T-helper 22 cell (primary cell): Measurements from ENCODE around the gene SCAMP1.
A peak's percentile ranks its signal among the peaks of the same experiment; 100 is the strongest.
"Not testable (repeated sequence)": the region's sequence is repeated elsewhere in the genome, so short reads cannot be mapped to it uniquely, and the experiment has no call there.

Experiments
- DNase-seq: peaks from one replicate; pipeline ENCODE4 v3.0.0-alpha.2; 2020; ENCODE audit warnings: low read depth

Gene SCAMP1, protein sequence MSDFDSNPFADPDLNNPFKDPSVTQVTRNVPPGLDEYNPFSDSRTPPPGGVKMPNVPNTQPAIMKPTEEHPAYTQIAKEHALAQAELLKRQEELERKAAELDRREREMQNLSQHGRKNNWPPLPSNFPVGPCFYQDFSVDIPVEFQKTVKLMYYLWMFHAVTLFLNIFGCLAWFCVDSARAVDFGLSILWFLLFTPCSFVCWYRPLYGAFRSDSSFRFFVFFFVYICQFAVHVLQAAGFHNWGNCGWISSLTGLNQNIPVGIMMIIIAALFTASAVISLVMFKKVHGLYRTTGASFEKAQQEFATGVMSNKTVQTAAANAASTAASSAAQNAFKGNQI

DNA sequence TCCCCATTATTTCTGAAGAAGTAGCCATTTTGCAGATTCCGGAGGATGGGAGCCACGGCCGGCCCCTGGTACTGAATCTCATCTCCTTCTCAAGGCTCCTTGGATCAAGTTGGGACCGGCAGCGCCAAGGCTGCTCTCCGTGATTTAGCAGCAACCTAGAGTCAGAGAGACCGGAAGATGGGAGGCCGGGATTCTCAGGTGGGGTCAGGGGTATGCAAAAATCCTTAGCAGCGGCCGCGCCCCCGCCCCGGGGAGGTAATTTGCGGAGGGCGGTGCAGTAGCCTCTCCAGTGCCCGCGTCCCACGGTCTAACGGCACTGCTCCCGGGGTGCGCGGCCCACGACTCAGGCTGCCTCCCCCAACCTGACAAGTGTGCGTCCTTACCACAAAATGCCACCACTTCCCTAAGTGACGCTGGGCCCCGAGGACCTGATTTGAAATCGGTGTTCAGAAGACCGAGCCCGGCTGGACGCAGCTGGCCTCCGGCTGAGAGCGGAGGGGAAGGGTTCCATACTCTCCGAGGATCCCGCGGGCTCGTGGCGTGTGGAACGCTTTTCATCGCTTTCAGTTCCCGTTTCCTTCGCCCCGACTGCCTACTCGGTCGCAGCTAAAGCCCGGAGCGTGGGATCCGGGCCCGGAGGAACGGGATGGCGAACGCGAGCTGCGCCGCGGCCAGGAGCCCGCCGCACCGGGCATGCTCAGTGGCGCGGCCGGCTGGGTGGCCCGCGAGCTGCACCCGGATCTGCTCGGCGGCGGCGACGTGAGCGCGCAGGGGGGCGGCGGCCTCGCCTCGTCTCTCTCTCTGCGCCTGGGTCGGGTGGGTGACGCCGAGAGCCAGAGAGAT is at the start of gene SCAMP1:
SCAMP1 (plus strand) TSS at position 787 of the 843 bp plus-strand sequence; CDS start at position 842, 55 bp downstream.
- DNase-seq = peak; percentile 79

DNA sequence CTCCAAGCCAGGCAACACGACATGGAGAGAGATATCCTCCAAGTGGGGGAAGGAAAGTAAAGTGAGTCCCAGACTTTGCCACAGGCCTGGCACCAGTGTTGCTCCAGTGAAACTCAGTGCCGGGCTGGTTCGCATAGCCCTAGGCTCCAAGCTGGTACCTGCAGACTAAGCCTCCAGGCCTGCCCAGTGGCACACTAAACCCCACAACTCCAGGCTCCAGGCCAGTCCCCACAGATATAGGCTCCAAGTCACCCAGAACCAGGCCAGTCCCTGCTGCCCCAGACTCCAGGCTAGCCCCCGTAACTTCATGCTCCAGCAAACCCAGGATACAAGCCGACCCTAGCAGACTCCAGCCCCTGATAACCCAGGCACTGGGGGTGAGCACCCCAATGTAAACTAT is 42.9 kb upstream of the SCAMP1 start:
- DNase-seq = no peak

DNA sequence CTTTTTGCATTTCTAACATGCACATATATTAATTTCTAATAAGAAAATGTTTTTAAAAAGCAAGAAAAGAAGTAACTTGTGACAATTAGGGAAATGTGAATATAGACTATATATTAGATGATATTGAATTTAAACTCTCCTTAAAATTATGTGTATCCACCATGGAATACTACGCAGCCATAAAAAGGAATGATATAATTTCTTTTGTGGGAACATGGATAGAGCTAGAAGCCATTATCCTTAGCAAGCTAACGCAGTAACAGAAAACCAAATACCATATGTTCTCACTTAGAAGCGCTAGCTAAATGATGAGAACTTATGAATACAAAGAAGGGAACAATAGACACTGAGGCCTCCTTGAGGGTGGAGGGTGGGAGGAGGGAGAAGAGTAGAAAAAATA is 42.1 kb upstream of the SCAMP1 start:
- DNase-seq = no peak

DNA sequence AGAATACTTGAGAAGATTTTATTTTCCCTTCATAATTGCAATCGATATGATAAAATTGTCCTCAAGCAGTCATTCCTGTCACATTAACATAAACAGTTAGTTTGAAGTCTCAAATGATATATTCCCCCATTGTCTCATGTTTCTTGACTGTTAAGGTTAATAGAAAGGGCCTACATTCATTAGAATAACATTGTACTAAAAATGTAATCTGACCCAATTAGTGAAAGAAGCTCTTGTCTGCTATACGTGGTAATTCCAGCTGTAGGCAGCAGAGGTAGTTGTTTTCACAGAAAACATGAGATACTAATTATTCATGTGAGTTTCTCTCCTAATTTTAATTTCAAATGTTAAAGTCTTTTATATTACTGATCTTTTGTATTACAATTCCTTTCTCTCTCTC is 40.0 kb upstream of the SCAMP1 start:
- DNase-seq = no peak

DNA sequence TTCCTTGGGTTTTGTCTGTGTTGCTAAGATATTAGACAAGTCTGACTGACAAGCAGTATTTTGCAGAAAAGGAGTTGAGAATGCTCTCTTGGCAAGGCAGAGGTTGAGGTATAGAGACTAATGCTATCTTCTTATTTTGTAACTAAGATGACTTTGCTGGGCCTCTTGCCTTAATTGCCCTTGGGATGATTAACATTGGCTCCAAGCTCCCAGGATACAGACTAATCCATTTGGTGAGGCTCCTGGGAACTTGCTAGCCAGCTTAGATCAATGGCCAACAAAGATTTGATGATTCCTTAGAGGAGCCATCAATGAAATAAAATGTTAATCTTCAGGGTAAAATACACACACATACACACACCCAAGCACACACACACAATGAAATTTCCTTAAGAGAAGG is 37.2 kb upstream of the SCAMP1 start:
- no peak for DNase-seq

DNA sequence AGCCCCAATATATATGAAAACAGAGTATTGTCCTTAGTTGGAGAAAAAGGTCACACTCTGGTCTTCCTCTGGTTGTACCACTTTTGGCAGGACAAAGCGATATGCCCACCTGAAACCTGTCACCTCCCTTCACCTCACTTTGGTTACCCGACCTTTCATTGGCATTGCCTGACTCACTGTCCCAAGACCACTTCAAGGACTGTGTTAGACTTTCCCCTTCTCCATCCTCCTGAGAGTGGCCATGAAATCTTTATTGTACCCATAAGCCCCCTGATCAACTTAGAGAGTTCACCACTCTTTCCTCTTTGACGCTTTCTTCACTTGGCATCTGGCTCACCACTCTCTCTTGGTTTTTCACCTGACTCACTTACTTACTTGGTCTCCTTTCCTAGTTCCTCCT is 33.5 kb upstream of the SCAMP1 start:
- no peak for DNase-seq

DNA sequence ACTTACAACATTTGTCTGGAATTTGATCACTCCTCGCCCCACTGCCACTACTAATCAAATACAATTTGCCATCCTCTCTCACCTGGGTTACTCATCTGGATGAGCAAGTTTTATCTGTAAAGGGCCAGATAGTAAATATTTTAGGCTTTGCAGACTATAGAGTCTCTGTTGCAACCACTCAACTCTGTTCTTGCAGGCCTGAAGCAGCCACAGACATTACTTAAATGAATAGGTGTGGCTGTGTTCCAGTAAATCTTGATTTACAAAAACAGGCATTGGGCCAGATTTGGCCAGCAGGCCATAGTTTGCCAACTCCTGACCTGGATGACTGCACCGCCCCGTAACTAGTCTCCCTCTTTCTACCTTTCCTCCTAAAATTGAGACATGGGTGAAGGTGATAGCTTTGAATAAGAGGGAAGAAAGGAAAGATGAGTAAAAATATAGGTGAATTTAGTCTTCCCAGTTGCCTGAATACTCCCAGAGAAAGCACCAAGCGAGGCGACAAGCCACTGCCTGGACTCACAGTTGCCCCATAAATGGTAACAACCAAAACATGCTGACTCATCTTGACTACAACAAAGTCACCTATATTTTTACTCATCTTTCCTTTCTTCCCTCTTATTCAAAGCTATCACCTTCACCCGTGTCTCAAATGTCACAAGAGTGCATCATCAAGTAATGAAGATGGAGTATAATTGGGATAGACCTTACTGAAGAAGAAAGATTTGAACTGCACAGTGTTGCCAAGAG is 32.5 kb upstream of the SCAMP1 start:
- no peak for DNase-seq

DNA sequence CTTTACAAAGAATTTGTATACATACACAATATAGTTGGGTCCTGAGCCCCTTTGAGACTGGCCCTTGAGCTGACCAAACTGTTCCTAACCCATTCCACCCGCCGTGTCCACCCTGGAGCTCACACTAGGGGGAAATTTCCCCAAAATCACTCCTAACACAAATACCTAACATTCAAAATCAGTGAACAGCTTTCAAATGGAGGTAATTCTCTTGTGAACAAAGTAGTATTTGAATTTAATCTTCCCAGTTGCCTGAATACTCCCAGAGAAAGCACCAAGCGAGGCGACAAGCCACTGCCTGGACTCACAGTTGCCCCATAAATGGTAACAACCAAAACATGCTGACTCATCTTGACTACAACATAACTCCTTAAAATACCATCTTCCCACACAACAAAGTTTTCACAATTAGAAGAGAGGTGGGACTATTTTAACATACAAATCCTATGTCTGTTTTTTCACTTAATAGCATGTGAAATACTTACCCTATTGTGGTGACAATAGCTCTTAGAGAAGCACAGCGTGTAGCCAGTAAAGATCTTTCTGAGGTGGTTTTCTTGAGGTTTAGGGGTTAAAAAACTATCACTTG is 31.7 kb upstream of the SCAMP1 start:
- no peak for DNase-seq

DNA sequence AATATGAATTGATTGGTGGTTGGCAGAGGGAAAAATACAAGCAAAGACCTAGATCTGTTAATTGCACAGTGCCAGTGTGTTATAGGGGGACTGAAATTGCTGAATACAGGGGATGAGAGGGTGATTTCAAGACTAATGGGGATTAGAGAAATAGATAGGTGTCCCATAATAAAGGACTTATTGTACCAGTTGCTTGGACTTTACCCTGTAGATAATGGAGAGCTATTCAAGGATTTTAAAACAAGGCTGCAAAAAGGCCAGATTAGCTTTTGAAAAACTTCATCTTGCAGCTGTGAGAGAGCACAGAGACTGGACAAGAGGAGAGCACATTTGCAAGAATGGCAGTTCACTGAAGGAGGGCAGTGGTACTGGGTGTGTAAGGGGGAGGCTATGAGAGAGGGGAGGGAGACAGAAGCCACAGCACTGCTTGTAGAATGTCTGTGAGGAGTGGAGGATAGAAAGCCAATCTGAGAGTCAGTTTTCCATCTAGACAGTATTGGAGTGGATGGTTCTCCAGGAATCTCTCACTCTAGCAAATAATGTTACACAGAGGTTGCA is 28.8 kb upstream of the SCAMP1 start:
- no peak for DNase-seq

DNA sequence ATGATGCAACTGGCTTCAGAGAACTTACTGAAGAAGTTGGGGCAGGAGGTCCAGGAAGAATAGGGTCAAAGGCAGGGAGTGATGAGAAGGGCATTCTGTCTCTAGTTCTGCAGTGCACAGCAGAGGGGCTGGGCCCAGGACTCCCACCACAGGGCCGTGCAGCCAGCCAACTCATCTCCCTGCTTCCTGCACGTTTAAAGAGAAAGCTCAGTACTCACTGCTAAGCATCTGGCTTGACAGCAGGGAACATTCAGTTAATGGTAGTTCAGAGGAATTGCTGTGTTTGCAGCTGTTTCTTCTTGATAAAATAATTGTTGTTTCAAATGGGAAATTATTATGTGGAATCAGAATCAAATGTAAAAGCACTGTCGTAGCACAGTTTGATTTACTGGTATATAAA is 25.6 kb upstream of the SCAMP1 start:
- no peak for DNase-seq

DNA sequence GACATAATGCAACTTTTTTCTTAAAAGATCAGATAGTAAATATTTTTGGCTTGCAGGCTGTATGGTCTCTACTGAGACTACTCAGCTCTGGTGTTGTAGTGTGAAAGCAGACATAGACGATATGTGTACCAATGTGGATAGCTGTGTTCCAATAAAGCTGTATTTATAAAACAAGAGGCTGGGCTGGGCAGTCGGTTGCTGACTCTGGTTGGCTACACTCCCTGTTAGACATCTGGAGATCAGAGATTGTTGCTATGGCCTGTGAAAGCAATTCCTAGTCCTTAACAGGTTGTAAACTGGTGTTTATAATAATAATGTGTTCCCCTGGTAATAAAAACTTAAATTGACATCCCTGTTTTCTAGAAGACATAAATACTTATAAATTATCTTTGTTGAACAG is 24.4 kb upstream of the SCAMP1 start:
- DNase-seq = no peak

DNA sequence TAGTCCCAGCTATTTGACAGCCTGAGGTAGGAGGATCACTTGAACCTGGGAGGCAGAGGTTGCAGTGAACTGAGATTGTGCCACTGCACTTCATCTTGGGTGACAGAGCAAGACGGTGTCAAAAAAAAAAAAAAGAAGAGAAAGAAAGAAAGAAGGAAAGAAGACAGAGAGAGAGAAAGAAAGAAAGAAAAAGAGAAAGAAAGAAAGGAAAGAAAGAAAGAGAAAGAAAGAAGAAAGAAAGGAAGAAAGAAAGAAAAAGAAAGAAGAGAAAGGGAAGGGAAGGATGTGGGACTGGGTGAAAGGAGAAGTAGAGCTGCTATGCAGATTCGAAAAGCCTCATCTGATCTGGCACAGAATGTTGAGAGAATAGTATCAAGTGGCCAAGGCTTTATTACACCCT is 23.7 kb upstream of the SCAMP1 start:
- DNase-seq = no peak

DNA sequence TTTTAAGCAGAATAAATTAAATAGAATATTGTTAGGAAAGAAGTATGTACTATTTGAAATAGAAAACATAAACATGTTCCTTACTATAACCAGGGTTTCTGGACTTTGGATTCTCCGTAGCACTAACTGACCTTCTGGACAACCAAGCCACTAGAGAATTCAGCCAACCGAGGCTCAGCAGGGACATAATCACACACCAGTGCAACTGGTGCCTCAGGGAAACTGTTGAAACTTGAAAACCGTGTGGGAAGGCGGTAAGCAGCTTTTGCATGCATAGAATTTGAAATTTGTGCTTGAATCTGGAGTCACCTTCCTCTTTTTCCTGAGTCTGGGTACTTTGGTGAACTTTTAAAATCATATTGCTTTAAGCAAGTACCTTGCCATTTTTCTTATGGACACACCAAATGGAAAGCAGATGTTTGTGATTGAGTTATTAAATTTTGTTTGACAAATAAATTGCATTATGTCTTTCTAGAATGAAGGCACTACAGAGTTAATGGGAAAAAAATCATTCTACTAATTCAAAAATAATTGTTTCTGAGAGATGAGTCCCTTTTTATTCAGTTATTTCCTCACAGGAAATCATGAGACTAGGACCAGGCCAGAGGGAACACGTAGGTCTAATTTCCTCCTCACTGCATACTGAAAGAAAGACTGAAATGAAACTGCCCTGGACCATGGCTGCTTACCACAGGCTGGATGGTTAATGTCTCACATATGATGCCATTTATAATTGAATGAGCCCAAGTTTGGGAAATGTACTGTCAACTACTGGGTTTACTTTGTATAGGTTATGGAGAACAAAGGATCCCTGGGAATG is 20.6 kb upstream of the SCAMP1 start:
- DNase-seq = no peak

DNA sequence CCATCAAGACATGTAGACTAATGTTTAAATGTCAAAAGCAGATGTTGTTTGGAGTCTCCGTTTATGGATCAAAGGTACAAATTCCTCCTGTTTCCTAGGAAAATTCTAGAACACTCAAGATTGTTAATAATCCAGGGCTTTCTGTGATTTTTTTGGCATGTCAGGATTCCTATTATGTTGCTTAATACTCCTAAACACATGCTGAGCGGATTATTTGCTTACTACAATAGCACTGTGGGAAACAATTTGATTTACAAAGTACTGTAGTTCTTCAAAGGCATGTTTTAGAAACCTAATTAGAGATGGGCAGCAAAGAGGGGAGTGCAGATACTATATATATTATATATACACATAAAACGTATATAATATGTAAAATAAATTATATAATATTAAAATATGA is 19.0 kb upstream of the SCAMP1 start:
- DNase-seq = no peak

DNA sequence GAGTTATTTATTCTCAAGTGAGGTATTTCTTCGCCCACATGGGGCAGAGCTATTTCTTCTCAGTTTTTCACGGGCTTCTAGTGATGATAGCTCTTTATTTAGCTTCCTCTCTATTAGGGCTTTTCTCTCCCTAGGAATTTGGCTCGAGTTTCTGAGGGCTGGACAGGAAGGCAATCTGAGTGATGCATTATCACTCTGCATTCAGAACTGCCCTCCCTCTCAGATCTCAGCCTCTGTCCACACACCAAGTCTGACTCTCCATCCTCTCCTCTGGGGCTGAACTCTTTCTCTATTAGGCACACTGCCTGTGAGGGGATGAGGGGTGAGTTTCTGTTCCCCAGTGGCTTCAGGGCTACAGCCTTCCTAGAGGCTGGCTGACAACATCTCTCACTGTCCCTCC is 14.9 kb upstream of the SCAMP1 start:
- no peak for DNase-seq

DNA sequence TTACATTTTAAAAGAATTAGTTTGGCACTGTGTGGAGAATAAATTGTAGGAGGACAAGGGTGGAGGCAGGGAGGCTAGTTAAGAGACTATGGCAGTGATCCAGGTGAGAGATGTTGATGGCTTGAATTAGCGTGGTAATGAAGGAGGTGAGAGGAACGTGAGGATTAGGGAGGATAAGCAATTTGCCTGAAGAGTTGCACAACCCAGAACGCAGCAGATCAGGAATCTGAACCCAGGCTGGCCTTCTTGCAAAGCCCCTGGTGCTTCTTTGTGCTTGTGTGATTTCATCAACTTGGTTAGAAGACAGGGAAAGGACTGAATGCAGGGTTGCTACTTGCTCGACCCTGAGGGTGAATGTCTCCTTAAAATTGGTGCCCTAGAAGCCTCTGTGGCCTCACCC is 6.9 kb upstream of the SCAMP1 start:
- no peak for DNase-seq

DNA sequence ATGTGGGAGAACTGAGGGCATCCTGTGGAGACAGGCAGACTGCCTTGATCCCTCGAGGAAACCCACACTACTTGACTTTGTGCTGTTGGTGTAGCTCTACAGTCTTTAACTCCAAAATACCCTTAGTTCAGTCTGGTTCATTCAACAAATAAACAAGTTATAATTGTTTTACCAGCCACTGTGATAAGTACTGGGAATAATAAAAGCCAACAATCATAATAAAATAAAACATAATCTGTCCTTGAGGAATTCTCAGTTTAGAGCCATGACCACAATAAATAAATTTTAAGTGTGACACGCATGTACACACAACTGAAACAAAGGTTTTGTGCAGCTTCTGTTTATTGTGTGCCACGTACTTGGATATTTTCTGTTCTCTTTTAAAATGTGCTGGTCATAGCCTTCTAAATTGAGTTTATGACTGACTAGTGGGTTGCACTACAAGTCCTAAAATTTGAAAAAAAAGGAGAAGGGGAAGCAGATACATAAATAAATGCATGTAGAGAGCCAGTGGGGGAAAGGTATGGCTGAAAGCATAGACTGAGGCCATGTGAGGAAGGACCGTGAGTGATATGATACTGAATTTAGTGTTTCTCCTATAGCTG is 6.2 kb upstream of the SCAMP1 start:
- no peak for DNase-seq

DNA sequence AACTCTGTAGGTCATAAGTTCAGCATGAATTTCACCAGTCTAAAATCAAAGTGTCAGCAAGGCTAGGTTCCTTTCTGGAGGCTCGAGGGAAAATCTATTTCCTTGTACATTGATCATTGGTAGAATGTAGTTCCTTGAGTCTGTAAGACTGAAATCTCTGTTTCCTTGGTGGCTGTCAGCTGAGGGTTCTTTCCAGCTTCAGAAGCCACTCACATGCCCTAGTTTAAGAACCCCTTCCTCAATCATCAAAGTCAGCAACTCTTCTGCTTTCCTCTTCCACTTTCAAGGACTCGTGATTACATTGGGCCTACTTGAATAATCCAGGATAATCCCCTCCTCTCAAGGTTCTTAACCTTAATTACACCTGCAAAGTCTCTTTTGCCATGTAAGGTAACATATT is 4.9 kb upstream of the SCAMP1 start:
- DNase-seq = no peak

DNA sequence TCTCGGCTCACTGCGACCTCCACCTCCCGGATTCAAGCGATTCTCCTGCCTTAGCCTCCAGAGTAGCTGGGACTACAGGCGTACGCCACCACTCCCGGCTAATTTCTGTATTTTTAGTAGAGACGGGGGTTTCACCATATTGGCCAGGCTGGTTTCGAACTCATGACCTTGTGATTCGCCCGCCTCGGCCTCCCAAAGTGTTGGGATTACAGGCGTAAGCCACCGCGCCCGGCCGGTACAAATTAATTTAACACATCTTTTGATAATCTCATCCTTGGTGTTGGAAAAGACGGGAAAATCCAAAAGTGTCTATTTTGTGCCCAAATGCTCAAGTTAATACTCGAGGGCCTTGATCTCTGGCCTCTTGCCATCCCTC is 974 bp upstream of the SCAMP1 start:
- not testable (repeated sequence) for DNase-seq

DNA sequence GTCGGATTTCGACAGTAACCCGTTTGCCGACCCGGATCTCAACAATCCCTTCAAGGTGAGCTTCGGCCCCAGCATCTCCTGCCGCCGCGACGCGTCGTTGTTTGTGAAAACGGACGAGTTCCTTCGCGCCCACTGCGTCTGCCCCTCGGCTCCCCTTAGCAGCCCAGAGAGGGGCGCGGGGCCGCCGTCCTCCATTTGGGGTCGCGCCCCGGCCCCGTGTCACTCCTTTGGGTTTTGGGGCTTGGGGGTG is 182 bp downstream of the SCAMP1 start:
- DNase-seq = no peak
